ENCODE measurements around the gene NDUFA5.
A peak's percentile ranks its signal among the peaks of the same experiment; 100 is the strongest.

The NDUFA5 gene

DNA sequence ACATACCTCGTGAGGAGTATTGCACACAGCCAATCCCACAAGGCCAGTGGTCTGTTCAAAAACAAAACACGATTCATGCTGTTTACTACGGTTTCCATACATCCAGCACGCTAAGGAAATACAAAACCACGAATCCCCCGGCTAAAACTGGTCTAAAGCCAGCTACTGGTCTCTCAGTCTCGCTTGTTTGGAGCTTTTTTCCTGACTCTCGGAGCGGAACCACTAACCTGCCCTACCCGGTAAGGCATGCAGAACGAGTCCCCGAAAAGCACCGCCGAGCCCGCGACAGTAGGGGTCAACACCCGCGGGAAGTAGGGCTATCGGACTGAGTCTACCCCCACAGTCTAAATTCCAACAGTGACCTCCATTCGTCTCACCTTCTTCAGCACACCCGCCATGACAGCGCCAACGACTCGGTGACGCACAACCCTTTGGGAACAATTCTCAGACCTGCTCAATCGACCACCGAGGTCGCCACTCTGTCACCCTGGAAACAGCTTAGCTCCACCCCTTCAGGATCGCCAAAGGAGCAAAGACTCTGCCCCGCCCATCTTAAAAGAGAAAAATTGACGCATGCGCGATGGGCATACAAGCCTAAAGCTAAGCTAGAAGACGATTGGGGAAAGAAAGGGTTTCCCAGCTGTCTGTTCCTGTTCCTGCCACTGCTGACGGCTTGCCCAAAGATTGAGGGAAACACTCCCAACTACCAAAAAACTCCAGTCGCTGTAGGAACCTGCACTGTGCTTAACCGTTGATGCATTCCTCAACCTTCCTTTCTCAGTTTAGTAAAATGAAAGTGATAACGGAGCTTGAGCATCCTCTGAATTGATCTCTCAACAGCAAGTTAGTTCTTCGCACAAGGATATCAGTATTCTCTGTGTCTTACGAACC is at the start of gene NDUFA5:
Gene NDUFA5 (minus strand): TSS at position 421 of the 891 bp plus-strand sequence. CDS start 23 bp downstream, at position 398.
- peak; percentile 100 for DNase-seq (ENCODE audit: low spot score)

DNA sequence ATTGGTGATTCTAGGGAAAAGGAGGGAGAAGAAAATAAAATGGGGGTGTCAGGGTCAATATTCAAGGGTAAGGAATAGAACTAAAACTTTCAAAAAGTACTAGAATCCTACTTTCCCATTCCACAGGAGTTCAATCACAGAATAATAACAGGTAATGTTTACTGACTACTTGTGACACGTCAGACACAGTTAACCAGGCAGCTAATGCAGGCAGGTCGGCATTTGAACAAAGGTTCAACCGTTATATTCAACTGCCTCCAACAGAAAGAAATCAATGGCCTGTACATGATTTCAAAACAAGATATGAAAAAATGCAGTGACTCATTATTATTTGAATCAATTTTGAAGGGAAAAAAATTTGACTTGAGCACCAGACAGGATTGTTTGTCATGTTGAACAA is 47.1 kb upstream of the NDUFA5 start:
- no peak for DNase-seq (ENCODE audit: low spot score)

DNA sequence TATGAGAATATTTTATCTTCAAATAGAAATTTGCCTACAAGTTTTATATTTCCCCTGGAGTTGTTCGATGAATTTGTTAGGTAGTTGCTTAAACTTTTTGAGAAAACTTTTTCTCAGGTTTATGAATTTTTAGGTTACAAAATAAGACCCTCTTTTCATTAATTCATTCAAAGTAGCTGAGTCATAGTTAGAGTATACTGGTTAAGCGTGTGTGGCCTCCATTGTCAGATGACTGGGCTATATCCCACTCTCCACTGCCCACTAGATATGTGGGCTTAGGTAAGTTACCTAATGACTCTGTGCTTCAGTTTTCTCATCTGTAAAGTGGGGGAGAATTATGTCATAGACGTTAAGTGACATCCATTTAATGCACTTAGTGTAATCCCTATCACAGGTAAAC is 45.0 kb upstream of the NDUFA5 start:
- no peak for DNase-seq (ENCODE audit: low spot score)

DNA sequence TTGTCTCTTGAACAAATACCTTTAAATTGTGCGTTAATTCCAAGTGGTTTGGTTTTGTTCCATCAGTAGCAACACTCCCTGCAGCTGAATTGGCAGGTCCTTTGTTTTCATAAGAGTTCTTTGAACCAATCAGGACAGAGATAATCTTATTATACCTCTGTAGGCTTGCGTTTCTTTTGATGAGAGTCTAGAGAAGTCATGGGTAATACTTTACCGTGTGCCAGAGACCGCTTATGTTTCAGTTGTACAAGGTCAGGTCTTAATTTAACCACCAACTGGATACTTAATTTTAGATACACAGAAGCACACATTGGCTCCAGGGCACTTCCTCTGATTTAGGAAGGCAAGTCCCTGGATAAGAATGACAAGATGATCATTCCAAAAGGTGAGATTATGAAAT is 43.9 kb upstream of the NDUFA5 start, which contains the start of gene ASB15:
Gene ASB15 (plus strand): TSS at position 292 of the 400 bp plus-strand sequence. CDS start 12,682 bp downstream, outside the sequence.
- DNase-seq (ENCODE audit: low spot score): peak; percentile 13

DNA sequence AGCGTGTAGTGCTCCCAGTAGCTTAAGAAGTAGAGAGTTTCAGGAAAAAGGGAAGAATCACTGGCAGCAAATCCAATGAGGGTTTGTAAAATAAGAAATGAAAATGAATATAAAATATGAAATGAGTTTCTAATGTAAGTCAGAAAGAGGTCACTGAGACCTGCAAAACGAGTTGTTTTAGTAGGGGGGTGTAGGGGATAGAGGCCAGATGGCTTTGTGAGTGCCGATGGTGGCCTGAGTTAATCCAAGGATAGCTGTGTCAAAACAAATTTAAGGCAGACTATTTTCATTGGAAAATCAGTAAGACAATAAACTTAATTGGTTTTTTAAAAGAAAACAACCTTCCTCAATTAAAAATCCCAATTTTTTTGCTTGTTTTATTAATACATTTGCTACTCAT is 43.3 kb upstream of the NDUFA5 start:
- no peak for DNase-seq (ENCODE audit: low spot score)

DNA sequence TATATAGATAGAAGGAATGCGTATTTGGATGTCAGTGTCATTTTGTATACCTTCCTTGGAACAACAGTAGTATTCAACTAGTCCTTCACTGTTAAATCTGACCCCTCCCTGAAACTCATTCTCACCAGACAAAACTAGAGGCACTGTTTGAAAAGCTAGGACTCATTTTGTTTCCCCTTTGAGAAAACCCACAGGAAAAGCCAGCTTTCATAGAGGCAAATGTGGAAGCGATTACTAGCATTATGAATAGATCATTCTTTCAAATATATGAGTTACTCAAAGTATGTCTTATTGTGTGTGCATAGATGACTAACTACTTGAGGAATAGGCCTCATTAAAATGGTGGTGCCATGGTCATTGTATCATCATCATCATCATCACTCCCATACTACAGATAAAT is 42.1 kb upstream of the NDUFA5 start:
- DNase-seq (ENCODE audit: low spot score): no peak

DNA sequence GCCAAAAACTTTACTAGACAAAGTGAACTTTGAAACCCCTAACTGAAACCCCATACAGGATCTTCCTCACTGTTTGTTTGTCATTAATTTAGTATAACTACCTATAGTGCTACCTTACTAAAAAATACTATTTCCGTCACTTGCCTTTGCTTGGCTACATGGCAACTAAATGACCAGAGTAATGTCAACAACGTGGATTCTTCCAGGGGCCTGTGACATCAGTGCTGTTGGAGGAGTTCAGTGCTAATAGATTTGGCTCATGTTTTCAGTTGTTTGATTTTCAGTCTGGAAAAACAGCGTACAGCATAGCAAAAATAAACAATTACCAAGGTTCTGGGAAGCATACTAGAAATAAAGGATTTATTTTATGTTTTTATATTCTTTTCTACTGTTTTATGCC is 41.0 kb upstream of the NDUFA5 start:
- no peak for DNase-seq (ENCODE audit: low spot score)

DNA sequence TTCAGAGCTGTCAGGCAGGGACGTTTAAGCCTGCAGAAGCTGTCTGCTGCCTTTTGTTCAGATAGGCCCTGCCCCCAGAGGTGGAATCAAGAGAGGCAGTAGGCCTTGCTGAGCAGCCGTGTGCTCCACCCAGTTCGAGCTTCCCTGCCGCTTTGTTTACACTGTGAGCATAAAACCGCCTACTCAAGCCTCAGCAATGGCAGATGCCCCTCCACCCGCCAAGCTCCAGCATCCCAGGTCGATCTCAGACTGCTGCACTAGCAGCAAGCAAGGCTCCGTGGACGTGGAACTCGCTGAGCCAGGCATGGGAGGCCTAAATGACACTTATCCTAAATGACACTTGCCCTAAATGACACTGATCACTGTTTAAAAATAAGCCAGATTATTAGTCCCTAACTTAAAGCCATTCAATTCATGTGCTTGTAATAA is 37.2 kb upstream of the NDUFA5 start:
- DNase-seq (ENCODE audit: low spot score): no peak

DNA sequence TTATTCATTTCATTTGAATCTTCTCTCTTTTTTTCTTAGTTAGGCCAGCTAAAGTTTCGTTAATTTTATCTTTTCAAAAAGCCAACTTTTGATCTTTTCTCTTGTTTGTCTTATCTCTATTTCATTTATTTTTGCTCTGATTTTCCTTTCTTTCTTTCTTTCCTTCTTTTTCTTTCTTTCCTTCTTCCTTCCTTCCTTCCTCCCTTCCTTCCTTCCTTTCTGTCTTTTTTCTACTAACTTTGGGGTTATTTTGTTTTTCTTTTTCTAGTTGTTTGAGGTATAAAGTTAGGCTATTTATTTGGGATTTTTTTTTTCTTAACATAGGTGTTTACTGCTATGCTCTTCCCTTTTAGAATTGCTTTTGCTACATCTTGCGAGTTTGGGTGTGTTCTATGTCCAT is 30.8 kb upstream of the NDUFA5 start:
- DNase-seq (ENCODE audit: low spot score): no peak

DNA sequence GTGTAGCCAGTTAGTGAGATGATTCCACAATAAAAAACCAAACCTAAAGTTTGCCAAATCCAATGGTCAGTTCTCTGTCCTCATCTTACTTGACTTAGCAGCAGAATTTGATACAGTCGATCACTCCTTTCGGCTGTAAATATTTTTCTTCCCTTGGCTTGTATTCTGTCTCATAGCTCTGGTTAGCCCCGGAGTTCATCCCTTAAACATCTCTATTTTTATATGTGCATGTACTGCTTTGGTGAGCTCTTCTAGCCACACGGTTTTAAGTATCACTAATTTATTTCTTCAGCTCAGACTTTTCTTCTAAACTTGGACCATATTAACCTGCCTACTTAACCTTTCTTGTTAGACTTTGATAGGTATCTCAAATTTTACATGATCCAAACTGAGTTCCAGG is 26.2 kb upstream of the NDUFA5 start:
- no peak for DNase-seq (ENCODE audit: low spot score)

DNA sequence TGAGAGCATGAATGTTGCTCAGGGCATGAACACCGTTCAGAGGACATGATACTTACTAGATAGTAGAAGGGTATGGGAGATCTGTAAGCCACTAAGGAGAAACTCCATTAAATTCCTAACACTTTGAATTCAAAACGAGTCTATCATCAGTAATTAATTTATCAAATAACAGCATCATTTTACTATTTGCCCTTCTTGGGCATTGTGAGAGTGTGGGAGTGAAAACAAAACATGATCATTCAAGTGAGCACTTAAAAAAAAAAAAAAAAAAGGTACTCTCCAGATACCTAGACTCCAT is 23.5 kb upstream of the NDUFA5 start:
- DNase-seq (ENCODE audit: low spot score): no peak

DNA sequence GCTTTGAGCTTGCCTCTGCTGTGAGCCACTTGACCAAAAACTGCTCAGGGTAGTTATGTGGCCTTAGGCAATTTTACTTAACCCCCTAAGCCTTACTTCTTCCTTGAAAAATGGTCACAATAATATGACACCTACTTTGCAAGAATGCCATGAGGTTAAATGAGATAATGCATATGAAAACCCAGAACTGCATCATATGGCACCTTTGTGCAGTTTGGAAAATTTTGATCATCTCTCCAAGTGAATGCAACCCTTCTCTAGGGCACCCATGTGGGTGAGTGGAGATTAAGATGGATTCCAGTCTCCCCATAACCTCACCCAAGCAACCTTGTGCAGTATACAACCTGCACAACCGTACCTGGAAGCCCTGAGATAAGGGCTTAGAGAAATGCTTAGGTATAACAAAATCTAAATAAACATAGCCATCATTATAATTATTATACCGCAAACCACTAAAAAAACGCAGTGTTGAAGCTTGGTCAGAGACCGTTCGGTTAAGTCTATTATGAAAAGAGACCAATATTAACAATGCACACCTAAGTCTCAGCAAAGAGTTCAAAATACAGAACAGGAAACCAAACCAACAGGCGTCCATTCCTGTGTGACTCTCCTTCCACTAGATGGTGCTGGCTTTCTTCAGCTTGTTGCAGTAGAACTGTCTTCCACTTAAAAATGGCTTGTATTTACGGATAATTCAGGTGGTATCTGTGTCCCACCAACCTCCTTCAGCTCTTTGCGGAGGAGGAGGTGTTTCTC is 23.0 kb upstream of the NDUFA5 start:
- peak; percentile 49 for DNase-seq (ENCODE audit: low spot score)

DNA sequence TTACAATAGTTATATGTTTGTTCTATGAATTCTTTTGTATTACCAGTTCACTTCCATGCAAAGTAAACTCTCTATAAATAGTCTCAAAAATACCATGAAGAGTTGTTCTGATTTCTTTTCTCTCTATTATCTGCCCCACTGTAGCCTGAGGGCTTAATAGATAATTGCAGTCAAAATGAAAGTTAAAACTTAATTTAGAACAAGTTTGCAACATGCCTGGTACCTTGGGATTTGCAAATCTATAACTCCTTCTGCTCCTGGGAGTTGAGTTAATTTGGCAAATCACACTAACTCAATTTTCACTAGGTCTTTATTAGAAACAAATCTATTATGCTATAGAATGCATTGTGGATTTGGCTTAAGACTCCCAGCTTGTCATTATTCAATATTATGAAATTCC is 21.8 kb upstream of the NDUFA5 start:
- no peak for DNase-seq (ENCODE audit: low spot score)

DNA sequence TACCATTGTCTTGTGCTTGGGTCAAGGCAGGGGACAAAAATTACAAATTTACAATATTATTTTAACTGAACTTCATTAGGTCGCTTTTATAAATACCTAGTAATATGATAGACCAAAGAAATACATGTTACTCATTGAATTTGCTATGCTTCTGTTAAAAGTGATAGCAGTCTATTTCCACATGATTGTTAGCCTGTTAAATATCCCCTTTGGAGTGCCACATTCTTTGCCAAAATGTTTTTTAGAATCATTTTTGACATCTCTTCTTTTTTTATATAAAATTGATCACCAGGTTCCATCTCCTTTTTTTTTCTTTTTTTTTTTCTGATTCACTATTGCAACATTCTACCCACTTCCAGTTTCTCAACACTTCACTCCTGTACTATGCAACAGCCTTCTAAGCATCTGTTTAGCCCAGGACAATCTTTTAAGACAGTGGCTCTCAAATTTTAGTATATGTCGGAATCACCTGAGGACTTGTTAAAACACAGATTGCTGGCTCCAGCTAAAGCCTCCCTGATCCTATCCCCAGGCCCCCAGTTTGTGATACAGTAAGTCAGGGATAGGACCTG is 16.4 kb upstream of the NDUFA5 start:
- no peak for DNase-seq (ENCODE audit: low spot score)

DNA sequence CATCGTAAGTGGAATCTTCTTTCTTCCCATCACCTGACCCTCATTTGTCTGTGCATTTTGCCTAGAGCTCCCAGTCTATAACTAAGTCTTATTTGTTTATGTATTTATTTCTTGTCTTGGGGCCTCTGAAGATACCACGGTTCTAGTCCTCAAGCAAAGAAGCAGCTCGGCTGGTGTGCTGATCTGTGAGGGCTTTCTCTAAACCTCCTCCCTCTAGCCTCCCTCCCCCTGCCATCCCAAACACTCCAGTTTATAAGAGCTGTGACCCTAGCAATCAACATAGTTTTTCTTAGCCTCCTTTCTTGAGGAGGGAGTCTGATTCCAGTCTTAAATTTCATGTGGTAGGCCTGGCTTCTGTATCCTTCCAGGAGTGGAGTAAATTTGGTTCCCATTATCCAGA is 15.7 kb upstream of the NDUFA5 start:
- no peak for DNase-seq (ENCODE audit: low spot score)

DNA sequence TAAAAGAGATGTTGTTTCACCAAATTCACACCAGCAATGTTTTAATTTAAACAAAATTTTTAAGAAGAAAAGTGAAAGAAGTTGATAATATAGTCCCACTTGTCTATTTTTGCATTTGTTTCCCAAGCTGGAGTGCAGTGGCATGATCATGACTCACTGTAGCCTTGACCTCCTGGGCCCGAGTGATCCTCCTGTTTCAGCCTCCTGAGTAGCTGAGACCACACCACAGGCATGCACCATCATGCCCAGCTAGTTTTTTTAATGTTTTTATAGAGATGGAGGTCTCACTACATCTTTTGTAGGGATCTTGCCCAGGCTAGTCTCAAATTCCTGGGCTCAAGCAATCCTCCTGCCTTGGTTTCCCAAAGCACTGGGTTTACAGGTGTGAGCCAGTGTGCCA is 14.1 kb upstream of the NDUFA5 start:
- no peak for DNase-seq (ENCODE audit: low spot score)

DNA sequence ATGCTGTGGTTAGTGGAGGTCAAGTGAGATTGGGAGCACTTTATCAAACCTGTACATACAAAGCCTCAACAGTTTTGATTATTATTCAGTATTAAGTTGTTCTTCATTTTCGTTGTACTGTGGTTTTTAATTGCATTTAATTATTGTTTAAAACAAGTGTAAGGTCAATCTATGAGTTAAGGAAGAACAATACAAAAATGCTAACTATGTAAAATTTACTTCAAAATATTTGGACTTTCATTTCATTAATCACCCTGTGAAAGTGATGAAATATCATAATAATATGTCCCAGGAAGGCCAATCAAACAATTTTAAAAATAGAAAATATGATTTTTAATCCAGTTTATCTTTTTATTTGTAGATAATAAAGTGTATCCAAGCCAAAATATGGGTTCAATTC is 13.6 kb upstream of the NDUFA5 start:
- no peak for DNase-seq (ENCODE audit: low spot score)

DNA sequence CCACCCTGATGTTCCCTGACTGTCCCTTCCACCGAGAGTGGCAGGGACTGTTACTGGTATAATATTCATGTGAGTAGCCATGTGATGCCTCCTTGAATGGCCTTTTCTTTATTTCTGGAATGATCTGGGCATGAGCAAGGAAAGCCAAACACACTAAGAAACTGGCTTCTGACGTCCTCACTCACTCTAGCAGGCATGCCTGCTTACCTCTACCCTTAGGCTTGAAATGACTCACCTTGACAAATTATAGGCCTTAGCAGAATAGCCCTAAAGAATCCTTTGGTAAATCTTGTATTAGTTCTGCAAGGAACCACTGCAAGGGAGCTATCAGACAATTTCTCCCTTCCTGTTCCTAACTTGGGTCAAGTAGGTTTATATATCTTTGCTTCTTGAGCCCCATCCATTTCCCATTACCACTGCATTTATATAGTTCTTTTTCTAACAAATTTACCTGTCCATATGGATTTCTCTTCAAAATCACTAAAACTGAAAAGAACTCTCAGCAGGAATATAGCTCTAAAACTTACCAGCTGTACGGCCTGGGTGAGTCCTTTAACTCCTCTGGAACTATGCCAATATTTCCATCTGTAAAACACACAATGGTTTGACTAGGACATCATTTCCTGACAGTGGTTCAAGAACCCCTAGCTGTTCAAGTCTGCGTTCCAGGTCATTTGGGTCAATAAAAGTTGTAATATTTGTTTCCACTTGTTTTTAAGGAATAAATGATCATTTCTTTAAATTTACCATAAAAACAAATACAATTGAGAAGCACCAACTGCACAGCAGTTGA is 13.0 kb upstream of the NDUFA5 start:
- no peak for DNase-seq (ENCODE audit: low spot score)

DNA sequence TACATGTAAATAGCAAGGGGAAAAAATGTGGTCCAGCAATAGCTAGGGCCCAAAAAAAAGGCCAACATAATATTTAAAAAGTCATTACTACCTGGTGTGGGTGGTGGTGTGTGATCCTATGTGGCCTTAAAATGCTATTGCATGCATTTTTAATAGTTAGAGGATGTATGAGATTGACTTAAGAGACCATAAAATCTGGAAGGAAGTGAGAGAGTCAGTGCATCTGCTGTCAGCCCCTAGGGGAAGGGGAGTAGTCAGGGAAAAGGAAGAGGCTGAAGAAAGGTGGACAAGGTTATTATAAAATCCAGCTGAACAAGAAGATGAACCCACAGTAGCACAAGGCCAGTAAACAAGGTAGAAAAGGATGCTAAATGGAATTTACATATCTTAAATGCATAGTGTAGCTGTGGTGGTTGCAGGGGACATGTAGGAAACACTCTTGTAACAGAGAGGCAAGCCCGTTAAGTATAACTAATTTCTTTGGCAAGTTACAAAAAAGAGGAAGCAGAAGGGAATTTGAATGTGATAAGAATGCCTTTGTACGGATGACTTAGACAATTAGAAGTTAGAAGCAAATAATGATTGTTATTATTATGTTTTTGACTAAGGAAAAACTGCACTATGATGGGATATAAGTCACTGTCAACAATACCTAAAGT is 11.9 kb upstream of the NDUFA5 start:
- no peak for DNase-seq (ENCODE audit: low spot score)

DNA sequence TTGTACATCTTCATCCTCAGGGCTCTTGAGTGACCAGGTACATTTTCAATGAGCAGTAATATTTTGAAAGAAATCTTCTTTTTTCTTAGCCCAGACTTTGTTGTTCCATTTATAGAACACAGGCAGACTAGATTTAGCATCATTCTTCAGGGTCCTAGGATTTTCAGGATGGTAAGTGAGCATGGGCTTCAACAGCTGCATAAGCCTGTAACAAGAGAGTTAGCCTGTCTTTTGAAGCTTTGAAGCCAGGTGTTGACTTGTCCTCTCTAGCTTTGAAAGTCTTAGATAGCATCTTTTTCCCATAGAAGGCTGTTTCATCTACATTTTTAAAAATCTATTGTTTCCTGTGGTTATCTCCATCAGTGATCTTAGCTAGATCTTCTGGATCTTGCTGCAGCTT is 4.5 kb upstream of the NDUFA5 start:
- DNase-seq (ENCODE audit: low spot score): no peak

DNA sequence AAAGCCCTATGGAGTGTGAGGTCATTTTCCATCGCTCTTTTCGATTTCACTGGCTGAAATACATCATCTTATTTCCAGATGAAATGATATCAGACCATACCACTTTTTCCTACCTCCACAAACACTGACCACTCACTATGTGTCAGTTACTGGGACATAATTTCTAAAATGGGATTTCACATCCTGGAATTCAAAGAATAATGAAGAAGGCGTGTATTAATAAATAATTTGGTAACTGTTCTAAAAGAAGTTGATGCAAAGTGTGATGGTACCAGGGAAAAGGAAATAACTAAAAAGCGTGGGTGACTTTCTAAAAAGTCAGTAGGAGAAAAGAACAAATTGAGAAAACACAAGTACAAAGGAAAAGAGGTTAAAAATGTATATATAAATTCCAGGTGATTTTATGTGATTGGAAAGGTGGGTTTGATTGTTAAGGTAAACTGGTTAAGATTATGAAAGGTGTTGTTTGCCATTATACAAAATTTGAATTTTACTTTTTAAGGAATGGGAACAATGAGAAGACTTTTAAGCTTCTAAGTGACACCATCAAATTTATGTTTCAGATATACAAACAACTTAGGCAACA is 764 bp upstream of the NDUFA5 start:
- DNase-seq (ENCODE audit: low spot score): no peak
